Measurements from ENCODE around the gene LMTK3. TPM values are rescaled to one million over a fixed set of nuclear protein-coding genes. Genes with fewer than 3 reads are reported as not detected.
"Not testable (repeated sequence)": the region's sequence is repeated elsewhere in the genome, so short reads cannot be mapped to it uniquely, and the experiment has no call there.

The LMTK3 gene
- polyA plus RNA-seq, 1 donor (not counting 4 experiments of a cell fraction or from before 2014, with no cell fraction given), result 0.51 TPM

GRCh38 chr19:48490981-48491792 lies 20.4 kb downstream of the LMTK3 start:
- H3K27ac ChIP-seq (ENCODE audit: control insufficient read depth, insufficient read depth, low read length), result no peak overlapping the region
- H3K79me2 ChIP-seq (ENCODE audit: control insufficient read depth, insufficient read depth, low read length), result no peaks in the 10 kb centered on the region
- H3K9me3 ChIP-seq (ENCODE audit: control insufficient read depth, low read depth, low read length), result no peaks in the 10 kb centered on the region
- no peak overlapping the region for H3K4me3 ChIP-seq (ENCODE audit: control insufficient read depth in 2 of 3, extremely low read depth in 1 of 3, insufficient read depth in 2 of 3, low read depth in 1 of 3, low read length in 3 of 3)
- H3K27me3 ChIP-seq (ENCODE audit: control insufficient read depth, extremely low read depth, insufficient read depth, low read length), result no peaks in the 10 kb centered on the region
- dilution Hi-C loops (cut with MboI; ENCODE audit: extremely low pct_ligation_motif_present, low sequenced_read_pairs), result no loop called here
- no peak for DNase-seq (ENCODE audit: low read depth, low spot score)
- FAIRE-seq, result no peak
- H3K4me1 ChIP-seq (ENCODE audit: control insufficient read depth, extremely low read depth, insufficient read depth, low read length), result peaks cover 34% of the 10 kb centered on the region
- H3K9me1 ChIP-seq (ENCODE audit: control insufficient read depth, extremely low read depth, insufficient read depth, low read length), result peaks cover 2% of the 10 kb centered on the region
- H3K4me2 ChIP-seq (ENCODE audit: control insufficient read depth, extremely low read depth, insufficient read depth, low read depth, low read length), result no peak overlapping the region
- no peak overlapping the region for H2AFZ ChIP-seq (ENCODE audit: control insufficient read depth, low read length)
- no peak for TF ChIP-seq EZH2 (IDR thresholded peaks at IDR 0.05; ENCODE audit: low read length)
- no peak for TF ChIP-seq CTCF (optimal IDR thresholded peaks at IDR 0.05 in 1 of 3, IDR thresholded peaks at IDR 0.05 in 1 of 3, conservative IDR thresholded peaks at IDR 0.05 in 1 of 3; ENCODE audit: extremely low read depth in 1 of 3, insufficient read depth in 2 of 3, low read length in 3 of 3)
- H3K9ac ChIP-seq (ENCODE audit: control insufficient read depth, extremely low read depth, insufficient read depth, low read length), result no peak overlapping the region
- H4K20me1 ChIP-seq (ENCODE audit: control insufficient read depth, extremely low read depth, insufficient read depth, low read length), result no peaks in the 10 kb centered on the region
- no peaks in the 10 kb centered on the region for H3K36me3 ChIP-seq (ENCODE audit: control insufficient read depth in 2 of 2, extremely low read depth in 1 of 2, insufficient read depth in 2 of 2, low read length in 2 of 2)

GRCh38 chr19:48489608-48490216 lies 21.9 kb downstream of the LMTK3 start:
- Histone ChIP-seq H3K4me3 (ENCODE audit: control insufficient read depth in 2 of 3, extremely low read depth in 1 of 3, insufficient read depth in 2 of 3, low read depth in 1 of 3, low read length in 3 of 3) (no peak overlapping the region), H3K79me2 (ENCODE audit: control insufficient read depth, insufficient read depth, low read length) (no peaks in the 10 kb centered on the region), H3K9me3 (ENCODE audit: control insufficient read depth, low read depth, low read length) (no peaks in the 10 kb centered on the region), H3K9me1 (ENCODE audit: control insufficient read depth, extremely low read depth, insufficient read depth, low read length) (peaks cover 2% of the 10 kb centered on the region), H3K4me1 (ENCODE audit: control insufficient read depth, extremely low read depth, insufficient read depth, low read length) (peaks cover 38% of the 10 kb centered on the region), H4K20me1 (ENCODE audit: control insufficient read depth, extremely low read depth, insufficient read depth, low read length) (no peaks in the 10 kb centered on the region), H3K27ac (ENCODE audit: control insufficient read depth, insufficient read depth, low read length) (no peak overlapping the region), H3K9ac (ENCODE audit: control insufficient read depth, extremely low read depth, insufficient read depth, low read length) (no peak overlapping the region), H3K4me2 (ENCODE audit: control insufficient read depth, extremely low read depth, insufficient read depth, low read depth, low read length) (no peak overlapping the region), H3K36me3 (ENCODE audit: control insufficient read depth in 2 of 2, extremely low read depth in 1 of 2, insufficient read depth in 2 of 2, low read length in 2 of 2) (no peaks in the 10 kb centered on the region), H3K27me3 (ENCODE audit: control insufficient read depth, extremely low read depth, insufficient read depth, low read length) (no peaks in the 10 kb centered on the region), H2AFZ (ENCODE audit: control insufficient read depth, low read length) (no peak overlapping the region)
- dilution Hi-C loops (cut with MboI; ENCODE audit: extremely low pct_ligation_motif_present, low sequenced_read_pairs), result no loop called here
- peak; percentile 63 for FAIRE-seq
- no peak for DNase-seq (ENCODE audit: low read depth, low spot score)
- TF ChIP-seq CTCF (optimal IDR thresholded peaks at IDR 0.05 in 1 of 3, IDR thresholded peaks at IDR 0.05 in 1 of 3, conservative IDR thresholded peaks at IDR 0.05 in 1 of 3; ENCODE audit: extremely low read depth in 1 of 3, insufficient read depth in 2 of 3, low read length in 3 of 3) (peak; percentile 92 to 98 (median 93)), EZH2 (IDR thresholded peaks at IDR 0.05; ENCODE audit: low read length) (no peak)

- H2AFZ ChIP-seq (ENCODE audit: control insufficient read depth, low read length); dilution Hi-C loops (cut with MboI; ENCODE audit: extremely low pct_ligation_motif_present, low sequenced_read_pairs); DNase-seq (ENCODE audit: low read depth, low spot score); H3K36me3 ChIP-seq (ENCODE audit: control insufficient read depth in 2 of 2, extremely low read depth in 1 of 2, insufficient read depth in 2 of 2, low read length in 2 of 2); H3K4me3 ChIP-seq (ENCODE audit: control insufficient read depth in 2 of 3, extremely low read depth in 1 of 3, insufficient read depth in 2 of 3, low read depth in 1 of 3, low read length in 3 of 3); H3K9me1 ChIP-seq (ENCODE audit: control insufficient read depth, extremely low read depth, insufficient read depth, low read length); H4K20me1 ChIP-seq (ENCODE audit: control insufficient read depth, extremely low read depth, insufficient read depth, low read length); H3K79me2 ChIP-seq (ENCODE audit: control insufficient read depth, insufficient read depth, low read length); H3K9me3 ChIP-seq (ENCODE audit: control insufficient read depth, low read depth, low read length); FAIRE-seq; H3K27me3 ChIP-seq (ENCODE audit: control insufficient read depth, extremely low read depth, insufficient read depth, low read length): not testable (repeated sequence)
- Histone ChIP-seq H3K27ac (ENCODE audit: control insufficient read depth, insufficient read depth, low read length) (peak overlapping the region; percentile 81), H3K9ac (ENCODE audit: control insufficient read depth, extremely low read depth, insufficient read depth, low read length) (peak overlapping the region; percentile 41), H3K4me2 (ENCODE audit: control insufficient read depth, extremely low read depth, insufficient read depth, low read depth, low read length) (peak overlapping the region; percentile 93), H3K4me1 (ENCODE audit: control insufficient read depth, extremely low read depth, insufficient read depth, low read length) (peaks cover 30% of the 10 kb centered on the region)
Observed at GRCh38 chr19:48488478-48488877, 23.2 kb downstream of the LMTK3 start.

Data from keratinocyte (primary cell).